ENCODE data around the gene KMT2D.
"Not testable (repeated sequence)": the region's sequence is repeated elsewhere in the genome, so short reads cannot be mapped to it uniquely, and the experiment has no call there.

Gene KMT2D

DNA sequence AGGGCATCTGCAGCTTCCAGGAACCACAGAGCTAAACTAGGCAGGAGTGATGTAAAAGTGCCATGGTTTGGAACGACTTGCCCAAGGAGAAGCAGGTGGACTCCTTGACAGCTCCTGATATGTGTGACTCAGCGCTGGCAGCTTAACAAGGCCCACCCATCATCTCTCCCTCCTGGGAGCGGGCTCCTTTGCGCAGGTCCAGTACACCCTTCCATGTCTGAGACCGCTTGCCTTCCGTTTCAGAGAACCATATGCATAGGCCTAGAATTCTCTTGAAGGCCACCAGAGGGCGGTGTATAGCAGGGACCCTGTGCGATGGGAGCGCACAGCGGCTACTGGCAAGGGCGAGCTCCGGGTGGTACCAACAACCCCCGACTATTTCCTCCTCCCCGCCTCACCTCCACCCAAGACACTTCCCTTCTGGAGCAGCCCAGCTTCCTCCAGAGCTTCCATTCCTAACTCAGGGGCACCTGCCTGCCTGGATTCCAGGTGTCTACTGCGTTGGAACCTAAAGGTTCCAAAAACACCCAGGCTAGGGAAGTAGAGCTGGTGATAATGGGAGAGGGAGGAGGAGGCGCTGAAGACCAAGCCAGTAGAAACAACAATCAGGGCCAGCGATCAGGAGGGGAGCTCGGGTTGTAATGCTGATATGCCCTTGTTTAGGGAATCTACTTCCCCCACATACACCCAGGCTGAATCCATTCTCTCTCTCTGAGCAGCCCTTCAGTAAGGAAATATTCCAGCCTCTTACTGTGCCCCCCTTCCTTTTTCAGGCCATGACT is 27.7 kb upstream of the KMT2D start:
- peak; percentile 99 for DNase-seq

DNA sequence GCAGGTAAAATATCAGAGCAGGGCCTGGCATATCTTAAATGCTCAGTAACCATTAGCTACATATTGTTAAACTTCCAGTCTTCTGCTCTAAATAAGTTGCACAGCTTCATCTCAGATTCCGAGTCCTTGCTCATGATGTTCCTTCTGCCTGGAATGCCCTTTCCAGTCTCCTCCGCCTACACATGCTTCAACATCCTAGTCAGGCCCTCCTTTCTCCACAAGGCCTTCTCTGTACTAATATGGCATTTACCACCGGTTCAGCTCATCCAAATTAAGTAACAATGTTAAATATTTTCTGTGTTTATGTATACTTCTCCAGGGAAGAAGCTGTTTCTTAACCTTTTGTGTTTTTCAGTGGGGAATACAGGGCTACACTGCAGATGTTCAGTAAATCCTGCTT is 25.5 kb upstream of the KMT2D start:
- DNase-seq = no peak

DNA sequence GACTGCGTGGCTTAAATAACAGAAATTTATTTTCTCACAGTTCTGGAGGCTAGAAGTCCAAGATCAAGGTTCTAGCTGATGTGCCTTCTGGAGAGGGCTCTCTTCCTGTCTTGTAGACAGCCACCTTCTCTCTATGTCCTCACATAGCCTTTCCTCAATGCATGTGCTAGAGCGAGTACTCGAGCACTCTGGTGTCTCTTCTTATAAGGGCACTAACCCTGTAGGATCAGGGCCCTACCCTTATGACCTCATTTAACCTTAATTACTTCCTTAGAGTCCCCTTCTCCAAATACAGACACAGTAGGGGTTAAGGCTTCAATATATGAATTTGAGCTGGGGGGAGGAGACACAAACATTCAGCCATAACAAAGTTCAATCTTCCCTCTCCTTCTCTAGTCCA is 23.8 kb upstream of the KMT2D start:
- DNase-seq = no peak

DNA sequence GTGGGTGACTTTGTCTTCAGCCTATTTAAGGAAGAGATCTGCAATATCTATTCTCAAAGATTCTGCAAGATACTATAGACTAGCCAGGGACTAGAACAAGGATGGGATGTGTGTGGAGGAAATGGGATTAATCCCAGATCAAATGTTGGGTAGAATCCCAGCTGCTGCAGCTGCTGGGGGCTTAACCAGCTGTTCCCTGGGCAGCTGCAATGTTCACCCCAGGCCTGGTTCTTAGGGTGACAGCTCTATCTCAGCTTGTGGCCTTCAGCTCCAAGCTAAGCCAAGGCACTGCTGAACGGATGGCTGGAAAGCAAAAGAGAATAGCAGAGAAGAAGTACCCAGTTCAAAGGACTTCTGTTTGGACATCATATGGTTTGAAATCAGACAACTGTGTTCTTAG is 19.2 kb upstream of the KMT2D start:
- no peak for DNase-seq

DNA sequence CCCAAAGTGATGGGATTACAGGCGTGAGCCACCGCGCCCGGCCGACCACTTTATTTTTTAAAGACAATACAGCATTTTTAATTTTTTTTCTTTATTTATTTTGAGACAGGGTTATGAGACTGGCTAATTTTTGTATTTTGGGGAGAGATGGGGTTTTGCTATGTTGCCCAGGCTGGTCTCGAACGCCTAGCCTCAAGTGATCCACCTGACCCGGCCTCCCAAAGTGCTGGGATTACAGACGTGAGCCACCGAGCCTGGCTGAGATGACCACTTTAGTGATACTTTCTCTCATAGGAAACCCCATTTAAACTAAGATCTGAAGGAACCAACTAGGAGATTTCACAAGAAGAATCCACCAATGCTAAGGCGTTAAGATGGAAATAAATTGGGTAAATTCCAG is 10.4 kb upstream of the KMT2D start:
- no peak for DNase-seq

DNA sequence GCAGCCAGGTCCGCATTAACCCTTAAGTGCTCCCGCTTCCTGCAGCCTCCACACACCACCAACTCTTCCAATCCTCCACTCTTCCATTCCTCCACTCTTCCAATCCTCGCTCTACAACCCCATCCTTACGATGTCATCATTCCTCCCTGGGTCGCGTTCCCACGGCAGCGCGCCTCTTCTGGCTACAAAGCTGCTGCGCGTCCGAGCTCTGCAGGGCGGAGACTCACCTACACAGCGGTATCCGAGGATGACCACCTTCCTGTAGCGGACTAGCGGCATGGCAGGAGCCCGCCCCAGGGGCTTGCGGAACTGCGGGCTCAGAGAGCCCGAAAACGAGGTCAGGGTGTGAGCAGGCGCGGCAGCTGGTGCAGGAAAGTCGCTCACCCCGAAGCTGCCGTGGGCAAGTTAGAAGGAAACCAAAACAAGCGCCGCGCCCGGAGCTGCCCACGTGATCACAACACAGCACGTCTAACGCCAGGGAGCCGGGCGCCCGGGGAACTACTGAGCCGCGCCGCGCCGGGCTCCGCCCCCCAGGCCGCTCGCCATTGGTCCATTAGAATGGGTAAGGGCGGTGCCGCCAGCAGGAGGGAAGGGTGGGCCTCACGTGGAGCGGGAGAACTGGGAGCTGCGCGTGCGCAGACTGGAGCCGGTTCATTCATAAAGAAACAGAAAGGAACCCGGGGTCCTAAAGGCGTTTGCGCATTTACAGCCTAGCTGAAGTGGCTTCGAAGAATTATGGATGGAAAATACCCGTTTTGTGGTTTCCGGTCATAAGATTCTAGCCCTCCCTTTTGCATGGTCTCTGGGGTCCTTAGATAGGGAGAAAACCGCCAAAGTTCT is 9.1 kb upstream of the KMT2D start, which contains the start of gene RHEBL1:
Gene RHEBL1, minus strand, starts transcription at position 473 of the 840 bp plus-strand sequence. Its CDS starts 194 bp downstream, at position 279.
- peak; percentile 97 for DNase-seq

DNA sequence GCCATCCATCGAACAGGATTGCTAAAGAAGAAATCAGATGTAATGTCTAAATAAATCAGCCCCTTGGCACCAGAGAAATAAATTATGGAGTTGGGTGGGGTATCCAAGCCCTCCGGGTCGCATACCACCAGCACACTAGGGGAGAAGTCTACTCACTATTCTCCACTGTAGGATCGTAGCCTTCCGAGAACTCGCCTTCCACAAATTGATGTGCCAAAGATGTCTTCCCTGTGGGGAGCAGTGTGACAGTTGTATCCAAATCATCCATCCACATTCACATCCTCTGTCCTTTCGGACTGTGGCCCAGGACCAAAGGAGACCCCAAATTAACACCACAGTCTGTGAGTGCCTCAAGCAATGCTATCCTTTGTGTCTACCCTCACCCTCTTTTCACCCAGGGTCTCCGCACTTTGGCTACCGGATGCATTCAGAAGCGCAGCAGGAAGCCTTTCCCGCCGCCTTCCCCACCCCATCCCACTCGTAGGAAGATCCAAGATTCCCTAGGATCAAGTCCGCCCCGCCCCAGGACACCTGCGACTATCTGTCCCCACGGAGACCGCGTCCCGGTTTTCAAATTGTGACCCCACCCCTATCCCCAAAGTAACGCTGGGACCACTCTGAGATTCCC is 8.4 kb upstream of the KMT2D start:
- no peak for DNase-seq

DNA sequence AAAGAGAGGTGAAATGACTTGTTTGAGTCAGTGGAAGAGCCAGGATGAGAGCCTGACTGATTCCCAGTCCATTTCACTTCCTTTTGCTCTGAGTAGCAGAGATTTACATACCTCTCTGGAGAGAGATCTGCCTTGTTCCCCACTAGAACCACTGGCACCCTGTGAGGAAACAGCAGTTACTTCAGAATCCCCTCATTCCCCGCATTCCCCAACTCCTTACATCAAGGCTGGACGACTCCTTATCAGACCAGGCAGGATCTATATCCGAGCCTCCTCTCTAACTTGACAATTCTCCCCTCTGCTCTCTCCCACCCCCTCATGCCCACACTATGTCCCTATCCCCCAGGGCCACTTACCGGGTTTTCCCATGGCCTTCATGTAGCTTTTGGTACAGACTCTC is 5.5 kb upstream of the KMT2D start:
- no peak for DNase-seq

DNA sequence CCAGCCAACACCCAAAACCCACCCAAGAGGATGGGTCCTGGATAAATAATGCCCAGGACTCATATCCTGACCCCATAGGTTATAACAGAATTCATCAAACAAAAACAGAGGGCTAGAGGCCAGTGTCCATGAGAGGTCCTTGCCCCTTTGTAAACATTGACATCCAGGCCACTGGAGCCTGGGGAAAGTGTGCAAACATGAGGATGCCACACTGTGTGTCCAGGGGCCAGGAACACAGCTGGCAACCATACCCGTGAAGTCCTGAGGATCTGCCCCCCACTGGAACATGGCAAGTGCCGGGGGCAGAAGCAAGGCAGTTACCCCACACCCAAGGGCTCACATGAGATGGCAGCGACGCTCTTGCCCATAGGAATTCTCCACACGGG is 4.2 kb upstream of the KMT2D start:
- DNase-seq = no peak

DNA sequence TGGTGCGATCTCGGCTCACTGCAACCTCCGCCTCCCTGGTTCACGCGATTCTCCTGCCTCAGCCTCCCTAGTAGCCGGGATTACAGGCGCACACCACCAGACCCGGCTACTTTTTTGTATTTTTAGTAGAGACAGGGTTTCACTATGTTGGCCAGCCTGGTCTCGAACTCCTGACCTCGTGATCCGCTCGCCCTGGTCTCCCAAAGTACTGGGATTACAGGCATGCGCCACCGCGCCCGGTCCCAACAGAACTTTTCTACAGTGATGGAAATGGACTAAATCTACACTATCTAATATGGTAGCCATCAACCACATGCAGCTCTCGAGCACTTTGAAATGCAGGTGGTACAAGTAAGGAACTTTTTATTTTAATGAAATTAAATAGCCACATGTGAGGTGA is 1.3 kb upstream of the KMT2D start:
- DNase-seq = not testable (repeated sequence)

DNA sequence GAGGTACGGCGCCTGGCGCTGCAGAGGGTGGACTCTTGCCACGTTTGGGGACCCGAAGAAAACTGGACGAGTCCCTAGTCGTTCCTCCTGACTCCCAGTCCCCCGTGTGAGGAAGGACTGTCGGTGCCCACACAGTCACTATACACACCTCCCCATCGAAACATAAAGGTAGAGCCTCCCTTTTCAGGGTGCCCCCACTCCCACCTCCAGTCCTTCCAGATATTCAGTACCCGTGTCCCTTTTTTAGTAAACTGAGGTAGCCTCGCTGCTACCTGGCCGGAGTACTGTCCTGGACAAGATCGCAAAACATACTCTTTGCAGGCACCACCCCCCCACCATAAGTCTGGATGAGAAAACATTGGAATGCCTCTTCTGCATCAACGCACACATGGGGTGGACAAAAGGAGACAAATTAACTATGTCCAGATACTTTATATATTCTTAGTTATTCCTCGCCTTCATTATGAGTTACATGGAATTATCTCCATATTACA is 610 bp upstream of the KMT2D start:
- no peak for DNase-seq

DNA sequence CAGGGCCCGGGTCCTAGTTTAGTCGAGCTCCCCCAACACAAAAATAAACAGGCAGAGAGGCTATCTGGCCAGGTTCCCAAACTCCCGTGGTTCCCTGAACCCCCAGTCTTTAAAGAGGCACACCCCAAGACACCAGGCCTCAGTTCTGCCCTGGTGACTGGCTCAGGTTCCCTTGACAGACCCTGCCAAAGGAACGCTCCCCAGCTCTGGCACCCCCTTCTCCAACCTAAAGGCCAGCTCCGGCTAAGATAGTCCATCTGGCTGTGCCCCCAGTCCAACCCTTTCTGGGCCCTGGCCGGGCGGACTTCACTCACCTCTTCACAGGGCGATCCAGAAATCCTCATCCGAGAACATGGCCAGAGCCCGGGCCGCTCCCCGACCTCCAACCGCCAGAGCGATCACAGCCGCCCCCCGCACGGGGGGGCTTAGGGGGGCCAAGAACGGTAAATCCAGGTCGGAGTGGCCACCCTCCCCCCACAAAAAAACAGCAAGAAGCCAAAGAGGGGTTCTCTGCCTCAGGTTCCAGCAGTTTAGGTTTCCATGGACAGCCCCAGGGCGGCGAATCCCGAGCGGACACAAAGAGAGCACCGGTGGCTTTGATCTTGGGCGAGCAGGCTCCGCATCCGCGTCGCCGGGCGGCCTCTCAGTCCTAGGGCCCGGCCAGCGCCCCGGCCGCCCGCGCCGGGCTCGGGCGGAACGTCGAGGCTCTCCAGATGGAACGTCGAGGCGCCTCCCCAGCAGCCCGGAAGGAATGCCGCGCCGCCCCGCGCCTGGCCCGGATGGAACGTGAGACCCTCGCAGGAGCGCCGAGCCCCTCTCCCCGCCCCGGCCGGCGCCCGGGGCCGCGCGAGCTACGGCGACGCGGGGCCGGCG is 1.1 kb downstream of the KMT2D start:
- DNase-seq = no peak

DNA sequence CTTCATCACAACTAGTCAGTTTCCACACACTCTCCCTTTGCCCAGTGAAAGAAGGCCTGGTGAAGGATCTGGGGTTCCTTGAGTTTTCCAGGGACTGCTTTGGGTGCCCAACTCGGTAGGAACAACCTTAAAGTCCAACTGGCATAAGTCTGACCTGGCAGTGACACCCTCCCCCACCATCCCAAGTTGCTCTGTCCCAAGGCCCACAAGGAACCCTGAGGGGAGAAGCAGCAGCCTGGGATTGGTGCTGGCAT is 1.6 kb downstream of the KMT2D start:
- DNase-seq = no peak

DNA sequence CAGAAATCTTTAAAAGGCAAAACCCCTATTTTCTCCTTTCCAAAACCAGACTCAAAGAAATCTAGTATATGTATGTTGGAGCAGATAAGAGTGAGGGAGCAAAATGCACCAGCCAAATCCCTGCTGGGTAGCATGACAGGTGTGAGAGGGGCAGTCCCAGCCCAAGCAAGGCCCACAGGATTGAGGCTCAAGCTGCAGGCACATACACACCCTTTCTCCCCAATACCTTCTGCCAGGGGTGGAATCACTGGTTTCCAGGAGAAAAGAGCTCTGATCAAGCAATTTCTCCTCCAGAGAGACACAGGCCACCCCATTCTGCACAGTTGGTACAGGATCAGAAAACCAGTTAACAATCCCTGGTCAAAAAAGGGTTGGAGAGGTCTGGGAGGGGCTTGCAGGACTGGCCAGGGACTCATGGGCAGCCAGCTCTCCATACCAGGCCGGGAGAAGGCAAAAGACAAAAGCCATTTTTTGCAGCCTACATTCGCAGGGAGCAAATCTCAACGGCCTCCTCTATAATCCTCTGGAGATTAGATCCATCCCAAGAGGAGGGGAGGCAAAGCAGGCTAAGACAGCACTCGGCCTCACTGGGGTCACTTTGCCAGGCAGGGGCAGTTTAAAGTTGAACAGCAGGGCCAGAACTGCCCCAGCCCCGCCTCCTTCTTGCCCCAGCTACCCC is 2.1 kb downstream of the KMT2D start:
- DNase-seq = no peak

DNA sequence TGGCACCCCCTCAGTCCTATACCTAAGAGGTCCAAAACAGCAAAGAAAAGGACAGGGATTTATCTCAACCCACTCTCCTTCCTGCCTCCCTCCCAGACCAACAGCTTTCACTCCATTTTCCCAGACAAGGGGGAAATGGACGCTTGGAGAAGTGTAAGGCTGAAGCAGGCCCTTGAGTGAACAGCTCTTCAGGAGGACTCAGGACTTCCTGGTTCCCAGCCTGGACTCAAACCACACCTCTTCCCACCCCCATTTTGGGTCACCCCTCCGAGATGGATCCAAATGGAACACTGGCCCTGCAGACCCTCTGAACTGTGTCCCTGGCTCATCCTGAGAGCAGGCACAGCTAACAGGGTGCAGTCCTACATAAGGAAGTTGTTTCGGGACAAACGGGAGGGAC is 2.7 kb downstream of the KMT2D start:
- peak; percentile 55 for DNase-seq

DNA sequence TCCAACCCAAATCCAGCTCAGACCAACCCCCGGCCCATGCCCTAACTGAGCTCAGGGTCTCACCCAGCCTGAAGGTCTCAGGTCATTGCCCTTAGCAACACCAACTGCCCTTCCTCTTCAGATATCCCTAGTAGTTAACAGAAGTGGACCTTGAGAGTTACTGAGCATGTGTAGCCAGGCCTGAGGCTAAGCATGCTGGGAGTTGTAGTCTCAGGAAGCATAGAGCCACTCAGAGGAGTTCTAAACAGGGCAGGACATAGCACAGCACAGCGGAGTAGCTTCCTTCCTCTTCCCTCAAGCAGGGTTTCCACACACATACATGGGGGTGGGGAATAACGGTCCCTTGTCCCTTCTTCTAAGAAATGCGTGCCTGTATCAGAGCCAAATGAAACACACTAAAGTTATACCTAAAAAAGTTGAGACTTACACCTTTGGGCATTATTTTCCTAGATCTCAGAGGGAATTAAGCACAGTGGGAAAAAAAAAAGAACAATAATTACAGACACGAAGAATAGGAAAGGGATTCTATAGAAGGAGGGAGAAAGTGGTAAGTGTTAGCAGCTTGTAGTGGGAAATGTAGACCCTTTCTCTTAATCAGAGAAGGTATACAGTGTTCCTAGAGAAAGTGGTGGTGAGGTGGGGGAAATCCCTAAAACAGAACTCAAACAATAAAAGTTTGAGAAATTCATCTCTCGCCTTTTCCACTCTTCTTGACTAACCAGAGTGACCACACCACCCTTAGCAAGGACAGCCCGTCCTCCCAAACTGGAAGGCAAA is 4.4 kb downstream of the KMT2D start:
- peak; percentile 2 for DNase-seq

DNA sequence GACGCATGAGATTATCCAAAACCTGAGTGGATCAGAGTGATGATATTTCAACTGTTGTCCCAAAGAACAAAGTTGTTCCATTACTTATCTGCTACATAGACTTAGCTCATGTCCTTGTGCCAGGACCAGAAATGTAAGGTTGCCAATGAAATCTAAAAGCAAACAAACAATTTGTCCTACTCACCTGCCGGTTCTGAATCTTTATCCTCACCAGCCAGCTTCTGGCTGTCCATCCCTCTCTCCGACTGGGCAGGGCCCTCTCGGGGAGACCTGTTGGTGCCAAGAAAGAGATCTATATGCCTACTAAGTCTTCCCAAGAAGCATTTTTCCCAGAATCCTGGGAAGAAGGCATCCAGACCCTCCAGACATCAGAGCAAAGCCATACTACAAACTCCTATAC is 5.5 kb downstream of the KMT2D start:
- DNase-seq = no peak

DNA sequence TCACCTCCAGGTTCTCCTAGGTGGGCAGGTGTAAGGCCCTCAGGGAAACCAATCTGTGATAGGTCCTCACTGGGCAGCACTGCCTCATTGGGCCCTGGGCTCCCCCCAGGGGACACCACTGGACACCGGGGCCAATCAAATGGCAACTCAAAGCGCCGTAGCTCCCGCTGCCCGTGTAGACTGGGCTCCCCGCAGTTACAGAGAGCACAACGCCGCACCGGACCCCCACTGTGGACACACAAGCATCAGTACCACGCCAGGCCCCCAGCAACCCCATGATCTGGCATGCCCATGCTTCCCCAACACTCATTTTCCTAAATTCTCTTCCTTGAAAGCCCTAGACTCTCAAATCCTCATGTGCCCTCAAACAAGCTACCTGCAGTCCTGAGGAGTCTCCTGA is 6.1 kb downstream of the KMT2D start:
- DNase-seq = no peak

DNA sequence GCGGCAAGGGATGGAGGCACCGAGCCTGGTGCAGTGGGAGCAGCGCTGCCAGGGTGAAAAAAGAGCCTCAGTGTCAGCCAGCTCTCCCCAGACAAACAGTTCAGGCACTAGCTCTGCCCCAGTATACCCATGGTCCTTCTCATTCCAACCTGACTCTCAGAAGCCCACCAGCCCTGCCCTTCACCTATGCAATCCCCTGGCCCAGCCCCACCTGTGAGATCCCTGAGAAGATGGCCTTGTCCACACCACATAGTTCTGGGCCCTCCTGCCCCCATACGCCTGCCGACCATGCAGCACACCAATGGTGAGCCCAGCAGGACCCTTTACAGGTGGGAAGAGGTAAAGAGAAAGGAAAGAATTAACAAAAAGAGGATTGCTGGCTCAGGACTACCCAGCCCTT is 6.5 kb downstream of the KMT2D start:
- DNase-seq = no peak

DNA sequence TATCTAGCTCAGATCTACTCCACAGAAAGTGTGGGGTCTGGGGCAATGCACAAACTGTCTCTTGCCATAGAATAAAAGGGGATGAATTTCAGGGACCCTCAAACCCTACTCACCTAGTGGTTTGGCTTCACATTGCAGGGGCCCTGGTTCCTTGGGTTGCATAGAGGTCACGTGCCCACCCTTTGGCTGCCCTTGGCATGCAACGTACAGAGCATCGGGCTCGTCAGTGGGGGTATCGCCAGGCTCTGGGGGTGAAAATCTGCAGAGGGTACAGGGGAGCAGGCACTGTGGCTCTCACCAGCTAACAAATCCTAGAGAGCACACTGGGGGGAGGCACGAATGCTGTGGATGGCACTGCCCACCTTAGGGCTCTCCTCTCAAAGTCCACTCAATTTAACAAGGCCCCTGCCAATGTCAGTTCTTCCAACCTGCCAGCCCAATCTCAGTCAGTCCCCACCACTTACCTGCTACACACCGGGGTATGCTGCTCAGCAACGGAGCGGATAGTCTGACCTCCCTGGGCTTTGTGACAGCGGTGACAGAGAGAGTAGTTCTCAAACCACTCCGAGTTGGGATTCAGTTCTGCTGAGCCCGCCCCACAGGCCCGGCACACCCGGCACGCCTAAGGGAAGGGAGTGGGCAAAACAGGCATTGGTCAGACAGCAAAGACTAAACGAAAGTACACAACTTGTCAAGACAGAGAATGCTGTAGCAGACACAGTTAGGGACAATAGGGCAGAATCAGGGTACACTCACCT is 8.0 kb downstream of the KMT2D start:
- no peak for DNase-seq
